Keratinocyte (primary cell): ENCODE data around the gene GLDC. TPM values are rescaled to one million over a fixed set of nuclear protein-coding genes. Genes with fewer than 3 reads are reported as not detected.

Experiments
- DNase-seq: peaks from one replicate; pipeline ENCODE4 v3.0.0-alpha.2; 2011; ENCODE audit warnings: low read depth, missing footprints, low spot score
- FAIRE-seq: peaks from 2 replicates; lab custom pipeline; 2011; peaks lifted over from hg19 to GRCh38; lab: Jason Lieb, UNC
- H2AFZ ChIP-seq: 2 replicates; pipeline ENCODE4 v1.6.0; 2012; ENCODE audit warnings: low read length, control low read depth, inconsistent platforms; ENCODE audit not compliant: control insufficient read depth
- H3K27ac ChIP-seq: 2 replicates; pipeline ENCODE4 v1.5.1; 2011; ENCODE audit warnings: low read length; ENCODE audit not compliant: control insufficient read depth, insufficient read depth
- H3K27me3 ChIP-seq: 3 replicates; pipeline ENCODE4 v1.6.0; 2011; ENCODE audit warnings: low read length; ENCODE audit not compliant: control insufficient read depth, insufficient read depth; ENCODE audit errors: extremely low read depth
- H3K36me3 ChIP-seq, 2 experiments: 2 replicates in 1 of 2; 3 replicates in 1 of 2; pipeline ENCODE4 v1.5.1; 2011; ENCODE audit warnings: low read length in 2 of 2, mild to moderate bottlenecking in 1 of 2; ENCODE audit not compliant: control insufficient read depth in 2 of 2, insufficient read depth in 2 of 2; ENCODE audit errors: extremely low read depth in 1 of 2
- H3K4me1 ChIP-seq: 3 replicates; pipeline ENCODE4 v1.5.1; 2011; ENCODE audit warnings: low read length; ENCODE audit not compliant: control insufficient read depth, insufficient read depth; ENCODE audit errors: extremely low read depth
- H3K4me2 ChIP-seq: 3 replicates; pipeline ENCODE4 v1.6.0; 2011; ENCODE audit warnings: low read depth, low read length; ENCODE audit not compliant: control insufficient read depth, insufficient read depth; ENCODE audit errors: extremely low read depth
- H3K4me3 ChIP-seq, 3 experiments: fragments of 200-600 bp in 1 of 3; sonication (generic) in 1 of 3; 2 replicates in 2 of 3; 3 replicates in 1 of 3; pipeline ENCODE4 v1.5.1; 2011 to 2016; ENCODE audit warnings: low read length in 3 of 3, mild to moderate bottlenecking in 3 of 3, control low read depth in 2 of 3, inconsistent platforms in 1 of 3, low read depth in 1 of 3, mixed read lengths in 1 of 3, mixed run types in 1 of 3, moderate library complexity in 1 of 3; ENCODE audit not compliant: control insufficient read depth in 2 of 3, insufficient read depth in 2 of 3; ENCODE audit errors: extremely low read depth in 1 of 3
- H3K79me2 ChIP-seq: 2 replicates; pipeline ENCODE4 v1.6.0; 2012; ENCODE audit warnings: low read length; ENCODE audit not compliant: control insufficient read depth, insufficient read depth
- H3K9ac ChIP-seq: 3 replicates; pipeline ENCODE4 v1.6.0; 2011; ENCODE audit warnings: low read length; ENCODE audit not compliant: control insufficient read depth, insufficient read depth; ENCODE audit errors: extremely low read depth
- H3K9me1 ChIP-seq: 3 replicates; pipeline ENCODE4 v1.6.0; 2011; ENCODE audit warnings: low read length; ENCODE audit not compliant: control insufficient read depth, insufficient read depth; ENCODE audit errors: extremely low read depth
- H3K9me3 ChIP-seq: 2 replicates; pipeline ENCODE4 v1.5.1; 2012; ENCODE audit warnings: low read depth, low read length; ENCODE audit not compliant: control insufficient read depth
- H4K20me1 ChIP-seq: 3 replicates; pipeline ENCODE4 v1.6.0; 2011; ENCODE audit warnings: low read length; ENCODE audit not compliant: control insufficient read depth, insufficient read depth; ENCODE audit errors: extremely low read depth
- CTCF ChIP-seq, 3 experiments: IDR thresholded peaks in 1 of 3; conservative IDR thresholded peaks in 1 of 3; optimal IDR thresholded peaks in 1 of 3; 2 replicates in 2 of 3; 3 replicates in 1 of 3; pipeline versions ENCODE3 to v1.5.1; 2011; ENCODE audit warnings: low read length in 3 of 3, mild to moderate bottlenecking in 3 of 3, moderate library complexity in 2 of 3, control low read depth in 1 of 3, inconsistent platforms in 1 of 3; ENCODE audit not compliant: insufficient read depth in 2 of 3; ENCODE audit errors: extremely low read depth in 1 of 3
- EZH2 ChIP-seq: IDR thresholded peaks from one replicate; pipeline ENCODE4 v1.6.1; 2012; ENCODE audit warnings: inconsistent platforms, mild to moderate bottlenecking, low read length, moderate library complexity
- dilution Hi-C: fragments of 300-500 bp; cut with MboI; formaldehyde crosslinking; loops from one replicate; pipeline ENCODE4 v1.7.0; 2020; ENCODE audit warnings: low sequenced_read_pairs; ENCODE audit not compliant: extremely low pct_ligation_motif_present
- polyA plus RNA-seq, 5 experiments: library from polyadenylated mRNA; depleted of rRNA in 3 of 5; stranded (reverse) in 3 of 5; stranded (forward) in 1 of 5; unstranded in 1 of 5; fragments of >200 nt; gene quantifications; 1 replicate in 1 of 5; 2 replicates in 3 of 5; 3 replicates in 1 of 5; pipeline versions ENCODE4 v1.2.1 to v1.2.3, GENCODE V29; 2011 to 2012; ENCODE audit warnings: missing spikeins in 2 of 5, low read depth in 1 of 5, low replicate concordance in 1 of 5

Gene GLDC
- polyA plus RNA-seq, 1 donor (not counting 4 experiments of a cell fraction or from before 2014, with no cell fraction given): 0.69 TPM

DNA sequence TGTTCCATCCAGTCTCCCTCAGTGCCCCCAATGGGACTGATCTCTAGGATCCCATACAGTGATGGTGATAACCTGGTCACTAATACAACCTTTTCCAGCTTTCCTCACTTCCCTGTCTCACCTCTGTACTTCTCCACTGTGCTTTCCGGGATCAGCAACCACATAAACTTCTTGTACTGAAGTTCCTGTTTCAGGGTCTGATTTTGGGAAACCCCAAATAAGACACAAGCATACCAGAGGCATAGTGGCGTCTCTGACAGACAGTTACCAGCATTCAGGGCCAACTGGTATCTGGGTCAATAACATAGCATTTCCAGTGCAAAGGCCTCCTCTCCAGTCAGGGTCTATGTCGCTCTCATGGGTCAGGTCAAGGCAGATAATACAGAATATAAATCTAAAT, 64.3 kb downstream of the GLDC start:
- H3K27ac ChIP-seq: no peak overlapping the region
- H3K36me3 ChIP-seq: no peaks in the 10 kb centered on the region
- no peaks in the 10 kb centered on the region for H4K20me1 ChIP-seq
- DNase-seq (no peak), FAIRE-seq (no peak)
- H3K9ac ChIP-seq: no peak overlapping the region
- dilution Hi-C loops: no loop called here
- H3K4me1 ChIP-seq: no peaks in the 10 kb centered on the region
- no peaks in the 10 kb centered on the region for H3K79me2 ChIP-seq
- TF ChIP-seq EZH2 (no peak), CTCF (optimal IDR thresholded peaks at IDR 0.05 in 1 of 3, IDR thresholded peaks at IDR 0.05 in 1 of 3, conservative IDR thresholded peaks at IDR 0.05 in 1 of 3; ENCODE audit: extremely low read depth in 1 of 3, insufficient read depth in 2 of 3, low read length in 3 of 3) (no peak)
- no peak overlapping the region for H3K4me2 ChIP-seq
- no peaks in the 10 kb centered on the region for H3K9me1 ChIP-seq
- no peaks in the 10 kb centered on the region for H3K9me3 ChIP-seq
- H3K4me3 ChIP-seq: no peak overlapping the region
- no peak overlapping the region for H2AFZ ChIP-seq
- no peaks in the 10 kb centered on the region for H3K27me3 ChIP-seq

- H3K4me3 ChIP-seq: no peak overlapping the region
- no peaks in the 10 kb centered on the region for H4K20me1 ChIP-seq
- no peaks in the 10 kb centered on the region for H3K4me1 ChIP-seq
- no peaks in the 10 kb centered on the region for H3K79me2 ChIP-seq
- no peaks in the 10 kb centered on the region for H3K9me1 ChIP-seq
- H3K9ac ChIP-seq: no peak overlapping the region
- no peak for TF ChIP-seq CTCF (optimal IDR thresholded peaks at IDR 0.05 in 1 of 3, IDR thresholded peaks at IDR 0.05 in 1 of 3, conservative IDR thresholded peaks at IDR 0.05 in 1 of 3; ENCODE audit: extremely low read depth in 1 of 3, insufficient read depth in 2 of 3, low read length in 3 of 3)
- TF ChIP-seq EZH2: no peak
- H3K4me2 ChIP-seq: no peak overlapping the region
- H3K27me3 ChIP-seq: no peaks in the 10 kb centered on the region
- no peak overlapping the region for H2AFZ ChIP-seq
- H3K36me3 ChIP-seq: no peaks in the 10 kb centered on the region
- DNase-seq (no peak), FAIRE-seq (no peak)
- H3K9me3 ChIP-seq: no peaks in the 10 kb centered on the region
- no peak overlapping the region for H3K27ac ChIP-seq
- dilution Hi-C loops: no loop called here
Observed at GRCh38 chr9:6579613-6580012, 65.9 kb downstream of the GLDC start.
